Calu3 (cell line): ENCODE measurements around the gene WDR35. TPM values are rescaled to one million over a fixed set of nuclear protein-coding genes. Genes with fewer than 3 reads are reported as not detected.

Experiments
- BruUV-seq: library from RNA; stranded (reverse); fragments of 400-500 nt; replicated peaks from 2 replicates; lab custom pipeline; 2021; lab: Mats Ljungman, UMichigan
- CTCF ChIA-PET: fragments of 300-600 bp; sonication (Branson Sonifier 250); formaldehyde crosslinking; loops from one replicate; lab custom pipeline; 2022; ENCODE audit warnings: antibody characterized with exemption; lab: Charles Lee
- DNase-seq: peaks from one replicate; pipeline ENCODE4 v3.0.0; 2022
- H3K27ac Mint-ChIP-seq: one replicate; pipeline ENCODE4 v1.8.0; 2022; ENCODE audit warnings: mixed read lengths; ENCODE audit not compliant: unreplicated experiment
- H3K27me3 Mint-ChIP-seq: one replicate; pipeline ENCODE4 v1.8.0; 2022; ENCODE audit warnings: mixed read lengths; ENCODE audit not compliant: unreplicated experiment
- H3K36me3 Mint-ChIP-seq: one replicate; pipeline ENCODE4 v1.8.0; 2022; ENCODE audit warnings: mild to moderate bottlenecking, moderate library complexity, mixed read lengths; ENCODE audit not compliant: insufficient read depth, unreplicated experiment
- H3K4me1 Mint-ChIP-seq: one replicate; pipeline ENCODE4 v1.8.0; 2022; ENCODE audit warnings: mild to moderate bottlenecking, low read depth, mixed read lengths; ENCODE audit not compliant: unreplicated experiment
- H3K4me3 Mint-ChIP-seq: one replicate; pipeline ENCODE4 v1.8.0; 2022; ENCODE audit warnings: mild to moderate bottlenecking, low read depth, moderate library complexity, mixed read lengths; ENCODE audit not compliant: unreplicated experiment
- H3K9me3 Mint-ChIP-seq: one replicate; pipeline ENCODE4 v1.8.0; 2022; ENCODE audit warnings: low read depth, mixed read lengths; ENCODE audit not compliant: unreplicated experiment
- intact Hi-C: fragments of 100-400 bp; cut with micrococcal nuclease; formaldehyde crosslinking; loops from one replicate; pipeline ENCODE4 v1.10.0; 2022; ENCODE audit not compliant: unreplicated experiment
- total RNA-seq: library from RNA; stranded (reverse); gene quantifications from 2 replicates; pipeline ENCODE4 v1.2.3, GENCODE V29; 2022
- TF ChIP-seq, protein P1 (sequence below): fragments of 200-600 bp; IDR thresholded peaks from one replicate; pipeline ENCODE4 v1.8.0; 2022; ENCODE audit warnings: antibody characterized with exemption; ENCODE audit not compliant: unreplicated experiment

WDR35 gene
- total RNA-seq, 1 experiment from 2014 or later = 9.8 TPM

- no TSS peak for BruUV-seq
- H3K9me3 Mint-ChIP-seq = peaks cover 11% of the 10 kb centered on the region
- CTCF ChIA-PET = interaction anchor here (0.7 kb wide), 1 partner anchor 15 kb away, joined by 3 read pairs; no protein-coding TSS in a partner anchor
These were observed 29.8 kb upstream of the WDR35 start for GRCh38 chr2:20019747-20020146.

GRCh38 chr2:20018601-20019152 lies 28.8 kb upstream of the WDR35 start:
- TF ChIP-seq, protein P1, sequence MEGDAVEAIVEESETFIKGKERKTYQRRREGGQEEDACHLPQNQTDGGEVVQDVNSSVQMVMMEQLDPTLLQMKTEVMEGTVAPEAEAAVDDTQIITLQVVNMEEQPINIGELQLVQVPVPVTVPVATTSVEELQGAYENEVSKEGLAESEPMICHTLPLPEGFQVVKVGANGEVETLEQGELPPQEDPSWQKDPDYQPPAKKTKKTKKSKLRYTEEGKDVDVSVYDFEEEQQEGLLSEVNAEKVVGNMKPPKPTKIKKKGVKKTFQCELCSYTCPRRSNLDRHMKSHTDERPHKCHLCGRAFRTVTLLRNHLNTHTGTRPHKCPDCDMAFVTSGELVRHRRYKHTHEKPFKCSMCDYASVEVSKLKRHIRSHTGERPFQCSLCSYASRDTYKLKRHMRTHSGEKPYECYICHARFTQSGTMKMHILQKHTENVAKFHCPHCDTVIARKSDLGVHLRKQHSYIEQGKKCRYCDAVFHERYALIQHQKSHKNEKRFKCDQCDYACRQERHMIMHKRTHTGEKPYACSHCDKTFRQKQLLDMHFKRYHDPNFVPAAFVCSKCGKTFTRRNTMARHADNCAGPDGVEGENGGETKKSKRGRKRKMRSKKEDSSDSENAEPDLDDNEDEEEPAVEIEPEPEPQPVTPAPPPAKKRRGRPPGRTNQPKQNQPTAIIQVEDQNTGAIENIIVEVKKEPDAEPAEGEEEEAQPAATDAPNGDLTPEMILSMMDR = no peak
- Mint-ChIP-seq H3K36me3 (no peaks in the 10 kb centered on the region), H3K27ac (no peak overlapping the region), H3K4me3 (no peak overlapping the region), H3K4me1 (no peaks in the 10 kb centered on the region), H3K9me3 (peaks cover 17% of the 10 kb centered on the region), H3K27me3 (no peaks in the 10 kb centered on the region)
- no TSS peak for BruUV-seq
- intact Hi-C loops = no loop called here
- CTCF ChIA-PET = no interaction called here
- DNase-seq = no peak

More at GRCh38 chr2:20019747-20020146, 29.8 kb upstream of the WDR35 start:
- no peaks in the 10 kb centered on the region for H3K36me3 Mint-ChIP-seq
- H3K4me1 Mint-ChIP-seq = no peaks in the 10 kb centered on the region
- intact Hi-C loops = no loop called here
- TF ChIP-seq, protein P1 = no peak
- H3K4me3 Mint-ChIP-seq = no peak overlapping the region
- no peaks in the 10 kb centered on the region for H3K27me3 Mint-ChIP-seq
- DNase-seq = no peak
- H3K27ac Mint-ChIP-seq = no peak overlapping the region

- BruUV-seq = no TSS peak
- TF ChIP-seq, protein P1 = no peak
- Mint-ChIP-seq H3K27ac (no peak overlapping the region), H3K27me3 (peaks cover 7% of the 10 kb centered on the region), H3K4me1 (no peaks in the 10 kb centered on the region), H3K4me3 (no peak overlapping the region), H3K9me3 (peaks cover 8% of the 10 kb centered on the region), H3K36me3 (peaks cover 6% of the 10 kb centered on the region)
- CTCF ChIA-PET = interaction anchor here (1.3 to 2.4 kb wide), 2 partner anchors 36 to 78 kb away, joined by 7 to 37 read pairs; partner anchors contain the start of gene LAPTM4A
- no peak for DNase-seq
- intact Hi-C loops = no loop called here
These were observed 26.4 kb upstream of the WDR35 start for GRCh38 chr2:20016346-20016745.

DNA sequence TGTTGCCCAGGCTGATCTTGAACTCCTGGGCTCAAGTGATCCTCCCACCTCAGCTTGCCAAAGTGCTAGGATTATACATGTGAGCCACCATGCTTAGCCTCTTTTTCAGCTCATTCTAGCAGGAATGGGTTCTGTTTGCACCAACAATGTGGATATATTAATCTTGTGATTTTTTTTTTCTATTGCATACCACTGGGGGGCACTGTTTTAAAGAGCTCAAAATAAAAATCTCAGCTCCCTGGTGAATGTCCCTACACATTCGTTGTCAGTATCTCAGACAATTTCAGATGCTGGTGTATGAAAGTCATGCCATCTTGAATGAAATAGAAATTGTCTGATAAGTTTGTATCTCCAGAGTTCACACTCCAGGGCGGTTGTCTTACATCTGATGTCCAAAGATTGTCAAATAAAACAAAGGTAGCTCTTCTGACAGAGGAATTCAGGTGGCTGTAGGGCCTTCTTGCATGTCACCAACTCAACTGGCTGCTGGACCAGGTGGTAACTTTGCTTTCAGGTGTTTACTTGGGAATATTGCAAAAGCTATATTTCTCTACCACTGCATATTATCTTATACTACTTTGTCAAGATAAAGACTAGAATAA lies 25.7 kb upstream of the WDR35 start:
- intact Hi-C loops = loop anchor here (1.0 to 2.0 kb wide), 2 partner anchors 78 to 83 kb away; no protein-coding TSS in a partner anchor
- H3K4me1 Mint-ChIP-seq = no peaks in the 10 kb centered on the region
- H3K4me3 Mint-ChIP-seq = no peak overlapping the region
- CTCF ChIA-PET = interaction anchor here (0.6 to 2.4 kb wide), 17 partner anchors 12 to 210 kb away, joined by 3 to 37 read pairs (median 4); partner anchors contain the start of genes LAPTM4A, SDC1 and WDR35
- peaks cover 7% of the 10 kb centered on the region for H3K27me3 Mint-ChIP-seq
- no TSS peak for BruUV-seq
- TF ChIP-seq, protein P1 = peak; percentile 33
- no peak overlapping the region for H3K27ac Mint-ChIP-seq
- DNase-seq = peak; percentile 47
- peaks cover 8% of the 10 kb centered on the region for H3K9me3 Mint-ChIP-seq
- H3K36me3 Mint-ChIP-seq = peaks cover 6% of the 10 kb centered on the region
